Stimulated activated CD4-positive, alpha-beta T cell treated with anti-CD3 and anti-CD28 coated beads, Interleukin-2, amount 100 ng/mL, for 4 hours (primary cell): ENCODE data around the gene SCN7A.
"Not testable (repeated sequence)": the region's sequence is repeated elsewhere in the genome, so short reads cannot be mapped to it uniquely, and the experiment has no call there.

Experiments used
- DNase-seq: peaks from one replicate; pipeline ENCODE4 v3.0.0-alpha.2; 2020; ENCODE audit warnings: low read depth

SCN7A gene

GRCh38 chr2:166494140-166494624 lies at the start of gene SCN7A:
Gene SCN7A (minus strand): TSS chr2:166494249. CDS start chr2:166477696, 16,553 bp downstream.
- no peak for DNase-seq

DNA sequence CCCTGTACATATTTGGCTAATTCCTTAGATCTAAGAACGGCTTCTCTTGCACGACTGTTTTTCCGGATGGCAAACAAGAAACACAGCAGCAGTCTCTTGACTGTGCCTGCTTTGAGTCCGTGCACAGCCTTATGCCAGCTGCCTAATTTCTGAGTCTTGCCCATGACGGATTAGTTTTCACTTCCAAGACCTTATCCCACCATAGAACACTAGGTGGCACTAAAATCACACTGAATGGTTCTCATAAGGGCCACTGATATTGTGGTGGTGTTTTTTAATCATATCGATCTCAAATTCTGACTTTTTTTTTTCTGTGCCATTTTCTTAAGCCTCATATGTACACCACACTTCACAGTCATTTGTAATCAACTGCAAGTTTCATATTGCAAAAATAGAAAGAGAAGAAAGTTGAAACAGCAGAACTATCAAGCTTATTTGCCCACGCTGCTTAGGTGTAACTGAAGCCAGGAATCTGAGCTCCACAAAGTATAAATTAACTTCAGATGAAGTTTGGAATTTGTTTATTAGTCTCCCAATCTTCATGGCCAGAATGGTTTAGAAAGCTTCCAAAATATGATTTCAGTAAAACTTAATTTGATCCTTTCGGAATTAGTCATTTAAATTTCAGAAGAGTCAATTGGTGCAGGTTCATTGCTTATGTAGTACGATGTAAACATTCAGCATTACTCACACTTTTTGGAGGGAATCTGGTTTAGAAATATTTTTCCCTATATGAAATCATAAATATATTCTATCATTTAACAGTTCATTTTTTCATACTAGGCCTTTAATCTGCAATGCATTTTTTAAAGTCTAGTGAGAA lies 45.5 kb upstream of the SCN7A start:
- DNase-seq = no peak

DNA sequence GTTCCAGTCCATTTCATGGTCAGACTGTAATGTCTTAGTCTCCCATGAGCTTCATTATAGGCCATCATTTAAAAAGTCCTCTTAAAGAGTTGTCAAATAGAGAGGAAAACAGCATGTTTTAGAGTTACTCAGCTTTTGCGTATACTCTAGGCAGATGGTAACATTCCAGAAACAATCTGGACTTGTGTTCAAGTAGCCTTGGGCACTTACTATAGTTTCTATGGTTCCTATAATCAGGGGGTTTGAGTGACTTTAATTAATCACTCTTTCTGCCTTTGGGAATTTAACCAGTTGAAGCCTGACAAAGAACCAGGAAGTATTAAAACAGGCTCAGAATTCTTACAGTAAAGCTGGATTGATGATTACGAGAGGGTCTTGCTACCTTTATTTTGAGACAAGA lies 42.1 kb upstream of the SCN7A start:
- no peak for DNase-seq

DNA sequence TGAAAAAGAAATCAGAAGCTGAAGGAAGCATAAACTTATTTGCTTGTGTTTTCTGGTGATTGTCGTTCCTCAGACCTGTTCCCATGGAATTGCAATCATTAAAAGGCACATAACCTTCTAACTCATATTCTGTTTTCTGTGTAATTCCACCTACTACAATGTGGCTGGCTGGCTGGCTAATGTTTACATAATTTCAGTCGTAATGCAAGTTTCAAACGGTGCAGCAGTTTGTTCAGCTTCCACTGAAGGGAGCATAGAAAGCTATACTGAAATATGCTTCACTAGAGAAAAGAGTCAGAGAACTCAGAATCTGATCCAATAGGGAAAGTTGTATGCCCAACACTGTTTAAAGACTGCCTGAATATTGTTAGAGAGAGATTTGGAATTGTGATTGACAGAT lies 27.1 kb upstream of the SCN7A start:
- no peak for DNase-seq

DNA sequence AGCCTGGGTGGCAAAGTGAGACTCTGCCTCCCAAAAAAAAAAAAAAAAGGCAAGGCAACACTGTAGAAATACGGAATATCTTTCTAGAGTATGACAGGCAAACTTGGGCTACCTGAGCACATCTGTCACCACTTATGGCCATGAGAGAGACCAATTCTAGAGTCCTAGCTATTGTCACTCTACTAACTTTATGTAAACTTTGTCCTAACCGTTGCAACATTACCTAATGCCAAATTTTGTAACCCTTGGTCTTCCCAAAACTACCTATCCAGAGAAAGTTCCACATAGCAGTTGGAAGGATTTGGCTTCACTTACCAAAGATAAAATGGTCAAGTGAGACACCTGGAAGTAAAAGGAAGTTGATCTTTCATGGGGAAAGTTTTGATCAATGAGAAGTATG lies 26.6 kb upstream of the SCN7A start:
- no peak for DNase-seq

DNA sequence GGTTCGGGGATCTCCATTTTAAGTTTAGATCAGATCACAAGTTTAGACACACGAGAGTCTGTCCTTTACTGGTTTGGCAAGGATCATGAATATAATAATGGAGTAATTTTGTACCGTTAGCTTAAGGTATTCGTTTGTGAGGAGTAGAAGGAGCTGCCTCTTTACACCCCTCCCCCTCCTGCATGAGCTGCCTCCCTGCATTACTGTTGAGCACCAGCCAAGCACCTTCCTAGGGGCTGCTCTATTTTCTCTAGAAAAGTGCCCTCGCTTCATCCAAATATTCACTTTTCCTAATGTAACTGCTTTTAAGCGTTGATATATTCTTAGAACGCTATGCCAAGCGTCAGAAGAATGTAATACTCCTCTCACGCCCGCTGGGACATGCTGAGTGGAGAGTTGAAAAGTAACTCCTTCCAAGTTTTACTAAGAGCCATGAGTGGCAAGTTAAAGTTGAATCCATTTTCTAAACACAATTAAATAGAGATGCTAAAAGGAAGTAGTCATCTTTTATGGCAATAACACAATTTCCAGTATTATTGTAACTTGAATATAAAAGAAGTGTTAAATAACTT lies 25.4 kb upstream of the SCN7A start:
- DNase-seq = no peak

- no peak for DNase-seq
Measured at GRCh38 chr2:166518634-166519390, 24.8 kb upstream of the SCN7A start.

DNA sequence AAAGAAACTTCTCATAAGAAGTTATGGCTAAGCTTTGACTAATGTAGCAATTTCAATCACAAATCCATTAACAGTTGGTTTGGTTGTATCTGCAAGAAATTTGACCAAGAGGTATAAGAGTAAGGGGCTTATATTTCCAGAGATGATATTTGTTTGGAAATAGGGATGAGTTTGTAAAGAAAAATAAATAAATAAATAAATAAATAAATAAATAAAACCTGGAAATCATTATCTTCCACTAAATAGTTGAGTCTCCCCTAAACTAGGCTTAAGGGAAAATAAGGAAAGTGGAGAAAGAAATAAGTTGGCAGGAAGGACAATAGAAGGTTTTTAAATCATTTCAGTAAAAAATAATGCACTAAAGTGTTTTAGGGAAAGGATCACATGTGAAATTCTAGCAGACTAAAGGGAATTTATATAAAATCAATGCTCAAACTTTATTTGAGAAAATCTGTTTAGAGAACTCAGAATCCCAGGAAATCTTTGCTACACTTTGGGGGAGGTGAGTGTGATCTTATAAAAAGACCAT lies 23.5 kb upstream of the SCN7A start:
- no peak for DNase-seq

DNA sequence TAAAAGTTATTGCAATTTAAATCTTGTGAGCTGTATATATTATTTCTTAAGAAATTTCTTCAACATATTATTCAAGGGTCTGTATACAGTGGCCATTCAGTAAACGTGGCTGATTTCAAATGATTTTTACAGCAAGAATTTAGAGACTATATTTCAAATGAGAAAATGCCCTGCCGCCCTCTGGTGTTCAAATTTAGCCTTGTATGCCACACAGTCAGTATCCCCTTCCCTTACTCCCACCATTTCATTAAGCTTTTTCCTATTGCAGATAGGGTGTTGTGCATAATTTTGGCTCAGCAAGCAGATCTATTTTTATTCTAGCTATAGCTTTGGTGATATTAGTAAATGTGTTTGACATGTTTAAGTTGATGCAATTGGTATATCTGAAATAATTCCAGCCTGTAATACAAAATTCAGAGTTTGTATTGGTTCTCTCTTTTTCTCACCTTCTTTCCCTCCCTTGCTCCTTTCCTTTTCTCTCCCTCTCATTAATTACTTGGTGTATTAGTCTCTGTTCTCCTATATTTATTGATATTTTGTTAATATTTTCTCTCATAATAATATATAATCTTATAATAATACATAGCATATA lies 22.8 kb upstream of the SCN7A start:
- DNase-seq = no peak

GRCh38 chr2:166513952-166514351 lies 19.9 kb upstream of the SCN7A start:
- no peak for DNase-seq

- no peak for DNase-seq
Measured at GRCh38 chr2:166499281-166499680, 5.2 kb upstream of the SCN7A start.

GRCh38 chr2:166491461-166491860 lies 2.6 kb downstream of the SCN7A start:
- no peak for DNase-seq

DNA sequence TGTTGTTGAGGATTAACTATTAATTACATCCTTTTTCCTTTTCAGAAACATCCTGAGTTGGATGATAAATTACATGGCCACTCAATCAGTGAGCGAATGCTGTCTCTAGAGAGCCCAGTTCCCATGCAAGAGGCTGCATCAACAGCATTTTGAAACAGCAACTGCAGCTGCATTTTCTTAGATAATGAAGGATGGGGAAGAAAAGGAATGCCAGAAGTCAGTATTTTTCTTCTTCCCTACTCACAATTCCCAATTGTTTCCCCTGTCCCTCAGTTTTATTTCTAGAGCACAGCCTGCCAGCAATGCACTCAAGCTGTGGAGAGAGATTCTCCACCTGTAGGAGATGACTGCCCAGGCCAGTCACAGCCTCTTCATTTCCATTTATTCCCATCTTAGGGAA lies 6.9 kb downstream of the SCN7A start:
- no peak for DNase-seq

- DNase-seq = no peak
Measured at GRCh38 chr2:166485558-166486178, 8.4 kb downstream of the SCN7A start.

DNA sequence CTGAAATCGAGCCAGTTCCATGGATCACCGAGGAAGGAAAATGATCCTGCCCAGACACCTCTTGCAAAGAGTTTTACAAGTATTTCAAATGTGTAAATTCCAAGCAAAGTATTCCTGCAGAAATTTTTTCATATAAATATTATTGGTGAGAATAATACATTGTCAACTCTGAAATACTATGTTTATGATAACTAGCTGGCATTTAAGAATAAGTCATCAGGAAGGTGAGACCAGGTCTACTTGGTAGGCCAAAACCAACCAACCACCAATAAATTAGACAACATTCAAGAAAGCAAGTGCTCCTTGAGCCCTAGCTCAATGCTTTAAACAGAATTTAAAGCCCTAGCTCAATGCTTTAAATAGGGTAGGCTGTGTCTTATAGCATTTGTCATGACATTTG lies 21.7 kb downstream of the SCN7A start:
- DNase-seq = no peak

- no peak for DNase-seq
Measured at GRCh38 chr2:166468124-166469024, 25.7 kb downstream of the SCN7A start.

GRCh38 chr2:166464187-166464586 lies 29.9 kb downstream of the SCN7A start:
- no peak for DNase-seq

DNA sequence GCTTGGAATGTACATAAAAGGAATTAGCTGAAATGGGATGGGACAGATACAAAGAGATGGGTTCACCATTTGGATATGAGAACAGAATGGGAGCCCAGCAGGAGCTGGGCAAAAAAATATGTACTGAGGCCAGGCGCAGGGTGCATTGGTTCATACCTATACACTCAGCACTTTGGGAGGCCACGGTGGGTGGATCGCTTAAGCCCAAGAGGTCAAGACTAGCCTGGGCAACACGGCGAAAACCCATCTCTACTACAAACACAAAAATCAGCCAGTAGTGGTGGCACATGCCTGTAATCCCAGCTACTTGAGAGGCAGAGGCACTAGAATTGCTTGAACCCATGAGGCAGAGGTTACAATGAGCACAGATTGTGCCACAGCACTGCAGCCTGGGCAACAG lies 30.4 kb downstream of the SCN7A start:
- DNase-seq = no peak

DNA sequence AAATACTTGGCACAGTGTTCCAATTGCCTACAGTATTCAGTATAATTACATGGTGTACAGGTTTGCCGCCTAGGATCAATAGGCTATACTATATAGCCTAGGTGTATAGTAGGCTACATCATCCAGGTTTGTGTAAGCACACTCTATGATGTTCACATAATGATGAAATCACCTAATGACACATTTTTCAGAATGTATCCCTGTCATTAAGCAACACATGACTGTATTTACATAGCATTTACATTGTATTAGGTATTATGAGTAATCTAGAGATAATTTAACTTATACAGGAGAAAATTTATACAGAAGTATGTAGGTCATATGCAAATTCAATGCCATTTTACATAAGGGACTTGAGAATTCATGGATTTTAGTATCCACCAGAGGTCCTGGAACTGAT lies 35.4 kb downstream of the SCN7A start:
- no peak for DNase-seq

DNA sequence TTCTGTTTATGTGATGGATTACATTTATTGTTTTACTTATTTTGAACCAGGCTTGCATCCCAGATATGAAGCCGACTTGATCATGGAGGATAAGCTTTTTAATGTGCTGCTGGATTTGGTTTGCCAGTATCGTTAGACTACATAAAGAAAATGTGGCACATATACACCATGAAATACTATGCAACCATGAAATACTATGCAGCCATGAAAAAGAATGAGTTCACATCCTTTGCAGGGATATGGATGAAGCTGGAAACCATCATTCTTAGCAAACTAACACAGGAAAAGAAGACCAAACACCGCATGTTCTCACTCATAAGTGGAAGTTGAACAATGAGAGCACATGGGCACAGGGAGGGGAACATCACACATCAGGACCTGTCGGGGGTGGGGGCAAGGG lies 38.2 kb downstream of the SCN7A start:
- DNase-seq = not testable (repeated sequence)
